NCI-H2081 (cell line): Measurements from ENCODE around the gene KCNQ5.

Experiments used
- DNase-seq, 2 experiments: peaks; one replicate each; lab custom pipeline; 2025; lab: John Stamatoyannopoulos, UW

Gene KCNQ5

GRCh38 chr6:72742001-72742673 is 120.3 kb downstream of the KCNQ5 start:
- no peak for DNase-seq

- no peak for DNase-seq
Observed at GRCh38 chr6:72746276-72746675, 124.4 kb downstream of the KCNQ5 start.

- DNase-seq: no peak
Observed at GRCh38 chr6:72748759-72749158, 126.9 kb downstream of the KCNQ5 start.

DNA sequence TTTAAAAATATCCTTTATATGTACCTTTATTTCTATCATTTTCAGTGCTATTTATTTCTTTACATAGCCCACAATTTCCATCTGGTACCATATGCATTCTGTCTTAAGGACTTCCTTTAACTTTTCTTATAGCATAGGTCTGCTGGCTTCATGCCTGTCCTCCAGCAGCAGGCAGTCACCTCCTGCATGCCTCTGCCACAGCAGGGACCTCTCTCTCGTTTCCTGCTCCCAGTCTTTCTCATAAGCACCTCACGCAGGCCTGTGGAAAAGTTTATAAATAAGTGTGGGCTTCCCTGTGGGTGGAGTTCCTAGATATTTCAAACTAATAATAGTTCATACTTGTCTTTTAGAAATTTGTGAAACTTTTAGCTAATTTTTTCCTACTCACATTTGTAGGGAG is 133.9 kb downstream of the KCNQ5 start:
- DNase-seq: no peak

GRCh38 chr6:72757048-72757447 is 135.2 kb downstream of the KCNQ5 start:
- no peak for DNase-seq

DNA sequence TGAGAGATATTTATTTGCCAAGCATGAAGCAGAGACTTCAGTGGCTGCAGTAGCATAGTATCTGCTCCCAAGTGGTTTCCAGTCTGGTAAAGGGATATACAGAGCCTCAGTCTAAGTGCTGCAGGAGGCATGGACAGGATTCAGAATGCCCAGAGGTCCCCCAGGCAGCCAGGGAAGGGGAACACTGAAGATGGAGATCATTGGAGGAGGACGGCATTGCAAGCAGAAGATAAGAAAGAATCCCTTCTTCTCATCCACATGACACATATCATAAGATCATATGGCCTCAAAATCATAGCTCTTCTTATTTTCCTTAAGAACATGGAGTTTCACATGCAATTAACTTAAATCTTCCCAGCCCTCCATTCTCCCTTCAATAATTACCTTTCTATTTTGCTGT is 136.1 kb downstream of the KCNQ5 start:
- no peak for DNase-seq

DNA sequence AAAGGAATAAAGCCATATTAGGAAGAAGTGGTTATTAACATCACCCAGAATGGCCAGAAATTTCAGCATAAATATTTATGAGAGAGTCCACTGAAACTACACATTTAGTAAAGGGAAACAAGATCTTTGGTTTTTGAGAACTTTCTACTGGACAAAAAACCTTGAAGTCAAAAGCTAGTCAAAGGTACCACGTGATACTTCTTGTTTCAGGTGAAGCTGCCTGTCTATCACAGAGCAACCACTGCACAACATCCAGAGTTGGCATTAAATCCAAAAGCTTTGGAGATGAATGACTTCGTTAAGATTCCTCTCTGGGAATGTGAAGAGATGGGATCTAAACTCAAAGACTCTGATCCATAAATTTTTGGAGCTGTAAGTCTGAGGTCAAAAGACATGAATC is 137.0 kb downstream of the KCNQ5 start:
- no peak for DNase-seq

DNA sequence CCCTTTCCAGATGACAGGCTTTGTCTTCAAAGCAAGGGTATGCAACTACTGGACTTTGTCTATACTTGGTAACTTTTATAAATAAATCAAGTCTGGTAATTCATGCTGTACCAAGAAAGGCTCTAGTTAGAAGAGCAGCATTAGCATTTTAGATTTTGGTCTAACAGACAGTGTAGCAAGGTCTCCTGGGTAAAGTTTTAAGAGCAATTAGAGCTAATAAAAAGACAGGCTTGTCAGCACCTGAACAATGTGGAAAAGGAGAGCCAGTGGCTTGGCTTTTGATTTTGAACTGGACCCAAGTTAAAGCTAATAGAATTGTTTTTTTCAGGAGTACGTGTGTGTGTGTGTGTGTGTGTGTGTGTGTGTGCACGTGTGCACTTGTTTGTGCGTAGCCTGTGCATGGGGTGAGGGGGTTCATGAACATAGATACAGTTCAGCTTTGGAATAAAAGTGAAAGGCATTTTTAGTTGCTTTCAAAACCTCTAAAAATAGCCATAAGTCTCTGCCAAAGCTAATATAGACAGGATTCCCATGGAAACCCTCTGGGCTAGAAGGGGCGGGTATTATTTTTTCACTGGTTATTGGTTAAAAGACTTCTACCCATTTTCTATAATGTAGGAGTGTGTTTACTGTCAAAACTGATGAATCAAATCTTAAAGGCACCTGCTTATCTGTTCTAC is 138.4 kb downstream of the KCNQ5 start:
- DNase-seq: peak in 1 of 2 experiments; percentile 33

DNA sequence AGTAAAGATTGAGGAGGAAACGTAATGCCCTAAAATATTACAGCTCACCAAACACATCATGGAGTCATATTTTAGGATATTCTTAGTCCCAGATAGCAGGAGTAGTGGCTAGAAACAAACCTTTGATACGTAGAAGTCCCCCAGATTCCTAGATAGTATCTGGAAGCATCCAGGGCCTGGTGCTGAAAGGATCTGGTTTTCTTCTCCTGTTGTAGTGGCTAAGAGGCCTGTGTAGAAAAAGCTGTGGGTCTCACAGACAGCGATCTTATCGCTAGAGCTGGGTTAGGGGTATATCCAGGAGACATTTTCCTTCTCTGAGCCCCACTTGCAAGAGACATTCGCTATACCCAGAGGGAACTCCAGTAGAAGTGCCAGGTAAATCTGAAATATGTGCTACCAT is 139.9 kb downstream of the KCNQ5 start:
- DNase-seq: no peak

DNA sequence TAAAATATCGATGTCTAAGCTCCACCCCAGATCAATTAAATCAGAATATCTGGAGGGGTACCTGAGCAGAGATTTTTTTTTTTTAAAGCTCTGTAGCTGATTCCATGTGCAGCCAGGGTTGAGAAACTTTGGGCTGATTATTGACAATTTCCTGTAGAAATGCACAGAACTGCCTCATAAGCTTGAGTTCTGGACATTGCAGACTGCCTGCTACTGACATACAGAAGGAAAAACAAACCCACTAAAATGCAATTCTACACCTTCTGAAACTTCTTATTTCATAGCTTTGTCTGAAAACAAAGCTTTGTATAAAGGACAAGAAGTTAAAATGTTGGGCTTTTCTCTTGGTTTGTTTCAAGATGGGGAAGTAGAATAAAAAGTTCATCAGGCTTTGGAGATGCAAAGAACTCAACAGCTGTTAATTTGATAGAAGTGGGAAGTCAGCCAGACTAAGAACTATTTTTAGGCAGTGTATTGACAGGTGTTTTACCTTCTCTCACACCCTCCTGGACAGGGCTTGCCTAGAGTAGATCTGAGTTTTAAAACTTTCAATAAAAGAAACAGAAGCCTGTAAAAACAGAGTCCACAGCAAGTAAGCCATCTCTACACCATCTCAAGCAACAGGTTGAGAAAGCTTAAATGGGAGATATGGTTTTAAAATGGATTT is 147.7 kb downstream of the KCNQ5 start:
- no peak for DNase-seq

DNA sequence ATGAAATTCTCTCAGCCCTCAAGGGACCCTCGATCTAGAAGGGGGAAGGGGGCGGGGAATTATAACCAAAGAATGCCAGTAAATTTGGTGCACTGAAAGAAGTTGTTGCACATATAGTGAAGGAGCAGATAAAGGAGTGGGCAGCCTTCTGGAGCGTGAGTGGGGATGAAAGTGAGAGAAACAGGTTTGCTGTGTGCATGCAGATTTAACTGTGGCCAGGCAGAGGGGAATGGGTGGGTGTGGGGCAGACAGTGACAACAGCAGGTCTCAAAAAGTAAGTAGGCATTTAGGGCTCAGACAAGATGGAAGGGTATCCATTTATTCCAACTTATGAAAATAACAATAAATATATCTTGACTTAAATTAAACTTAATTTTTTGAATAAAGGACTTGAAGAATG is 149.1 kb downstream of the KCNQ5 start:
- DNase-seq: no peak

GRCh38 chr6:72776456-72776855 is 154.6 kb downstream of the KCNQ5 start:
- DNase-seq: no peak

GRCh38 chr6:72781624-72782023 is 159.8 kb downstream of the KCNQ5 start:
- DNase-seq: no peak

DNA sequence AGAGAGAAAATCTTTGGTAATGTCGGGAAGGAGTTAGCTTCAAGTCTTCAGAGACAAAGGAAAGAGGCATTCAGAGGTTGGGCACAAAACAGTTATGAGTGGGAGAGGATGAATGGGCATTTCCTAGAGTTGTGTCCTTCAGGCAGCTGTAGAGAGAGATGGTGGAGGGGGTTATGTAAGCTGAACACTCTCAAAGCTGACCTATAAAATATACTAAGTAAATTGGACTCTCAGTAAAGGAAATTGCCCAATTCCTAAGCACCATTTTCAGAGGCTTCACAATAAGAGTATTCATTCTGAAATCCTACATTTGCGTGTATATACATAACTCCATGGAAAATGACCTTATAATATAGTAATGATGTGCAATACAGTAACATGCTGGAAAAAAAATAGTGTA is 161.2 kb downstream of the KCNQ5 start:
- DNase-seq: no peak

- DNase-seq: no peak
Observed at GRCh38 chr6:72783666-72784065, 161.8 kb downstream of the KCNQ5 start.

DNA sequence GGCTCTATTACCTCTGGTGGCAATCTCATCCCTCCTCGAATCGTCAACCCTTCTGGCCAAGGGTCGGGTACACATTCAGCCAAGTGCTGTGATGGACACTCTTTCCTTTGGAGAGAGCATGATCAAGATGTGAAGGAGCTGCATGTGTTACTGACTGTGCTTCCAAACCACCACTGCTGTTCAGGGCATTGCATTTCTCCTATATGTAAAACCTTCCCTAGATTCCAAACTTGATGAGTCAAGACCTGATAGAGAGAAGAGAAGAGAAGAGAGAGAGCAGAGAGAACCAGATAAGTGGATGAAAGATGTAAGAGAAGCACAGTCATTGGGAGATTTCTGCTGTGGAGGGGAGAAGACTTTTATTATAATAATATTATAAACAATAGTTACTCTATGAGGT is 162.2 kb downstream of the KCNQ5 start:
- DNase-seq: no peak

DNA sequence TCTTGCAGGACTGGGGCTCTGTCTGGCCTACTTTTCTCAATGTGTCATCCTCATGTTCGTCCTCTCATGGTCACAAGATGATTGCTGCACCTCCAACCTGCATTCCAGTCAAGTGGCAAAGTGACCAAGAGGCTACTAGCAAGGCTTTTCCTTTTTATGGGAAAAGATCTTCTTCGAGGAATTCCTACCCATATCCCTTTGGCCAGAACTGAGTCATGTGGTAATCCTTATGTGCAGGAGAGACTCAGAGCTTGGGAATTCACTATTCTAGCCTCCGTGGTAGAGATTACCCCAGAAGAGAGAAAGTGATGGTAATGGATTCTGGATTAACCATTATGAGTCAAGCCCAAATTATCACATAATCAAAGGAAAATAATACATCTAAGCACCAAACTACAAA is 162.7 kb downstream of the KCNQ5 start:
- DNase-seq: no peak

- no peak for DNase-seq
Observed at GRCh38 chr6:72787391-72788031, 165.6 kb downstream of the KCNQ5 start.

GRCh38 chr6:72788188-72788587 is 166.3 kb downstream of the KCNQ5 start:
- no peak for DNase-seq

GRCh38 chr6:72789145-72789544 is 167.3 kb downstream of the KCNQ5 start:
- no peak for DNase-seq

- peak in 1 of 2 experiments; percentile 43 for DNase-seq
Observed at GRCh38 chr6:72792692-72793091, 170.8 kb downstream of the KCNQ5 start.

DNA sequence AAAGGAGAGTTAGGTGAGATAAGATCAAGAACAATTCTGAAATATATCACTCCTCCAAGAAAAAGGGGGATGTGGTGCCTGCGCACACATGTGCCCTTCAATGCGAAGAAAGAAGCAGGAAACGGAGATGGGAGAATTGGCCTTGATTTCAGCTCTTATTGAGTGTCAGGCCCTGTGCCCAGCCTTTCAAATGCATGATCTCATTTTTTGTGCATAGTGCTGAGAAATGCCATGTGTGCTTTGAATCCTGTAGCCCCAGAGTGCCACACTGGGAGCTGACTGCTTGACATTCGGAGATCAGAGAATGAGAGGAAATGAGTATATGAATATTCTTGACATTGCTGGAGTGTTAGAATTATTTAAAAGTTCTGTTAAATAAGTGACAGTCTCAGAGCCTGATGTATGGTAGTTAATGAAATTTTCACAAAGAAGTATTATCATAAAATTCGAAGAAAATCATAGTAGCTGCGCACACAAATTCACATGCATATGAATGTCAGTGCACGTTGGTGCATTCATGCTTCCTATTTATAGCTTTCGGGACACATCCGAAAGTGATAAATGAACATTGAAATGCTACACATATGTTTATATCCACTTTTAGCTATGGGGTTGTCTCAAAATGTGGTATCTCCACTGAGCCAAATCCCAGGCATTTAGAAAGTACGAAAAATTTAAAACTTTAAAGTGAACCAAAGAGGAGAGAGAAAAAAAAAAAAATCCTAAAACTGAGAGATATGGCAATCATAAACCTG is 172.0 kb downstream of the KCNQ5 start:
- DNase-seq: no peak
